Stimulated activated CD4-positive, alpha-beta T cell treated with anti-CD3 and anti-CD28 coated beads, Interleukin-12 subunit alpha, Interleukin-12 subunit beta, amount 100 ng/mL, for 4 hours (primary cell): Measurements from ENCODE around the gene ADAMTS17.
"Not testable (repeated sequence)": the region's sequence is repeated elsewhere in the genome, so short reads cannot be mapped to it uniquely, and the experiment has no call there.

Experiments used
- DNase-seq: peaks from one replicate; pipeline ENCODE4 v3.0.0-alpha.2; 2020

ADAMTS17 gene

GRCh38 chr15:99958426-99959097, 383.2 kb downstream of the ADAMTS17 start:
- DNase-seq: no peak

DNA sequence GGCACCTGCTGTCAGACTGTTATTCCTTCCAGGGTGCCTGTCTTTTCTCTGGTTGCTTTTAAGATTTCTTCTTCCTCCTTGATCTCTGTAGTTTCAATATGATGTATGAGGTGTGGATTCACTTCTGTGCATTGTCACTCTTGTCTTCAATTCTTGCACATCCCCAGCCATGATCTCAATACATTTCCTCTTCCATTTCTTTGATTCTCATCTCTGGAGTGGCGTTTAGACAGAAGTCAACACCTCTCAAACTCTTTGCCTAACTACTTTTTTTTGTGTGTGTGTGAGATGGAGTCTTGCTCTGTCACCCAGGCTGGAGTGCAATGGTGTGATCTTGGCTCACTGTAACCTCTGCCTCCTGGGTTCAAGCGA, 384.1 kb downstream of the ADAMTS17 start:
- DNase-seq: no peak

DNA sequence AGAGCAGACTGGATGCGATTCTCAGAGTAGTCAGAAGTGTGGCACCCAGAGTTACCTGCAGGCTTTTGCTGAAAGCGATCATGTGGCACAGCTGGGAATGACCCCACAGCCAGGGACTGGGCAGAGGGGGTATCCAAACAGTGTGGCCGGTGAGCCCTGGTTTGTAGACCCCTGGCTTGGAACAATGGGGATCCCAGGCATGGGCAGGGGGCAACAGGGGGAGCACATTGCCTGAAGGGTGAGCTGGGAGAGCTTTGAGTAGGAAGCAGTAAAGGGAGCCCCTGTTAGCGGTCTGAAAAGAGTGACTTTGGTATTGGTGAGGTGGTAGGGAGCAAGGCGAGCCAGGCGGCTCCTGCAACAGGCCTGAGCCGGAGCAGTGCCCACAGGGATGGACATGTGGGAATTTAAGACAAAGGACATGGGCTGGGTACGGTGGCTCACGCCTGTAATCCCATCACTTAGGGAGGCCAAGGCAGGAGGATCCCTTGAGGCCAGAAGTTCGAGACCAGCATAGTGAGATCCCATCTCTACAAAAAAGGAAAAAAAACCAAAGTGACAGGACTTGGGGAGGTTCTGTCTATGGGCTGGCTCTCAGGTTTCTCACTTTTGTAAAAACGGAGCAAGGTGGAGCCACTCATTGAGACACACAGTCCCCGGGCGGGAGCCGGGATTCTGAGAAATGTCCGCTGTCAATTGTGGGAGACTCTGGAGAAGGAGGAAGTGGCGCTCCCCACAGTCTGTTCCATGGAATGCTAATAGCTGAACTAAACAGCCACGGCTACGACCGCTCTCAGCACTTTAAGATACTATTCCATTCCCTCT, 384.7 kb downstream of the ADAMTS17 start:
- no peak for DNase-seq

DNA sequence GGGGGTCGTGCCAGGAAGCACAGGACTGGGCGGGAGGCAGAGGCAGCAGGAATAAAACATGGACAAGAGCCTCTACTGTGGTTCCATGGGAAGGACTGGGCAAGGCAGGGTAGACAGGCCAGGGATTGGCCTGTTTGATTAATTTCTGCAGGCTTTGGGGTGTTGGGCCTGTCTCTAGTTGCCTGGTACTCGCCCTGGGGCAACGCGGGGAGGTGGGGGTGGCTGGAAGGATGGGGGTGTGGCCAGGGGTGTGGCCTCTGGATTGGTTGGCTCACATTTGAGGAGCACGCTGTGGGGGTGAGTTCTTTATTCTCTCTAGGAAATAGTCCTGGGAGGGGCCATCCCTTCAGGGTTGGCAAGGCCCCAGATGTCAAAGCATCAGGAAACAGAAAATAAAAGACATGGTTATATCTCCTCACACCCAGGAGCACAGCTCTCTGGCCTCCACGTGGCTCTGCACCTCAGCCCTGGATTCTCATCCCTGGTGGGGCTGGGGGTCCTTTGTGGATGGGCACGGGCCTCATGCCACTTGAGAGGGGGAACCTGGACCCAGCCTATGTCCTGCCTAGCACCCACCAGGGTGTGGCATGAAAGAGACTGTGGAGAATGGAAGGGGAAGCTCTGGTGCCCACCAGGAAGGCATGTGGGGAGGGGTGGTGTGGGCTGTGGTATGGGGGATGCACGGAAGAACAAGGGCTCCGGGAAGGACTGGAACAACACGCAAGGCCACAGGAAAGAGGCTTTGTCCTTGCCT, 385.6 kb downstream of the ADAMTS17 start:
- no peak for DNase-seq

DNA sequence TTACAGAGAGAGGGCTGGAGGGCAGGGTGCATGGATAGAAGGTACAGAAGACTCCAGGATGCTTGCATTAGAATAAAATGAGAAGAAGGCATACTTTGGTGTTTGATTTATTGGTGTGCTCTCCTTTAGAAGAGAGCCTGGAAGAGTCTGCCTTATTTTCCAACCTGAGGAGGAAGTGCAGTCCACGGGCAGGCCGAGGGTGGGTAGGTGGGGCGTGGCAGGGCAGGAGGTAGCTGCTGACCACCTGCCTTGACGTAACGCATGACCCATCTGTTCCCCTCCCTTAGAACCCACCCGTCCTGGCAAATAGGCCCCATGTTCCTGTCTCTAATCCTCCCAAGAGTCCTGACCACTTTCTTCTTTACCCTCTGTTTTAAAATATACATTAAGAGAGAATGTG, 386.2 kb downstream of the ADAMTS17 start:
- DNase-seq: no peak

GRCh38 chr15:99955181-99955525, 386.6 kb downstream of the ADAMTS17 start:
- no peak for DNase-seq

- no peak for DNase-seq
These were observed 387.2 kb downstream of the ADAMTS17 start for GRCh38 chr15:99954361-99955180.

- DNase-seq: no peak
These were observed 387.9 kb downstream of the ADAMTS17 start for GRCh38 chr15:99953886-99954285.

DNA sequence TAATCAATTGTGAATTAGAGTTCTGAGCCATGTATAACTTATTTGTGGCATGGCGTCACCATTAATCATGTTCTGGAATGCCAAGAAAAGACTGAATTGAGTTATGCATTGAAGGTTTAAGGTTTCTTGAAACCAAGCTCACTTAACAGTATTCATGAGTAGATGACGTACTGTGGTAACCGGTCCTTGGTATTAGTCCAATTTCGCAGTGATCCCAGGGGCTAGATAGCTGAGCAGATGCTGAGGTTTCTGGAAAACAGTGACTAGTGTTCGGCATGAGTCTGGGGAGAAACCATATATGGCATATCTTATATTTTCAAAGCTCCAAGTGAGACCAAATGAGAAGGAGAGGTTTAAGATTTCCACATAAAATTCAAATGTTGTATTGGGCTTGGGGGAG, 390.3 kb downstream of the ADAMTS17 start:
- no peak for DNase-seq

DNA sequence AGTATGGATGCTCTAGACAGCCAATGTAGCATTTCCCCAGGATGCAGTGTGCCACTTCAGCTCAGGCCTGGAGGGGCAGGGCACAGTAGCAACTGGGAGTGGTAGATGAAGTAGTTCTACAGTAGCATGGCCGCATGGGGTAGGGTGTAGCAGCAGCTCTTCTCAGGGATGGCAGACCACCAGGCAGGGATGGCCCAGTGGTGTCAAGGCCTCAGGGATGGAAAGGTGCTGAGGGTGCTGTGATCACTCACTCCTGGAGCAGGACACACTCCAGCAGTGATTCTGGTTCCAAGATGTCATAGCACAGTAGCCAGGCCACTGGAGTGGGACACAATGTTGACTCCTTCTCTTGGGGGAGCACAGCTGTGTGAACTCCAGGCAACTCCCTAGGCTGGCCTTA, 397.6 kb downstream of the ADAMTS17 start:
- no peak for DNase-seq

DNA sequence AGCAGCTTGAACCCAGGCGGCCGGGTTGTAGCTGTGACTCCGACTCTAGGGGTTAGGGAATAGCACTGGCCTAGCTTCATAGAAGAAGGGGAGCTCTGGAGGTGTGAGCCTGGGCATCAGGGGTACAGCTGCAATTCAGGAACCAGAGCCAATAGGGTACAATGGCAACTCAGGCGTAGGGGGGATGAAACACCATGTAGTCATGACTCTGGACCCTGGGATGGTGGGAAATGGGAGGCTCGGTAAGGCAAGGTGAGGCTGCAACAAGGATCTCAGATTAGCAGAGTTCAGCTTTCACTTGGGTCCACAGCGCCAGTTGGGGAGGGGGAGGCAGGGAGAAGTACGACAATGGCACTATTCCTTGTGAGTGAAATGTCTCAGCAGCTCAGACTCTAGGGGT, 398.3 kb downstream of the ADAMTS17 start:
- DNase-seq: no peak

DNA sequence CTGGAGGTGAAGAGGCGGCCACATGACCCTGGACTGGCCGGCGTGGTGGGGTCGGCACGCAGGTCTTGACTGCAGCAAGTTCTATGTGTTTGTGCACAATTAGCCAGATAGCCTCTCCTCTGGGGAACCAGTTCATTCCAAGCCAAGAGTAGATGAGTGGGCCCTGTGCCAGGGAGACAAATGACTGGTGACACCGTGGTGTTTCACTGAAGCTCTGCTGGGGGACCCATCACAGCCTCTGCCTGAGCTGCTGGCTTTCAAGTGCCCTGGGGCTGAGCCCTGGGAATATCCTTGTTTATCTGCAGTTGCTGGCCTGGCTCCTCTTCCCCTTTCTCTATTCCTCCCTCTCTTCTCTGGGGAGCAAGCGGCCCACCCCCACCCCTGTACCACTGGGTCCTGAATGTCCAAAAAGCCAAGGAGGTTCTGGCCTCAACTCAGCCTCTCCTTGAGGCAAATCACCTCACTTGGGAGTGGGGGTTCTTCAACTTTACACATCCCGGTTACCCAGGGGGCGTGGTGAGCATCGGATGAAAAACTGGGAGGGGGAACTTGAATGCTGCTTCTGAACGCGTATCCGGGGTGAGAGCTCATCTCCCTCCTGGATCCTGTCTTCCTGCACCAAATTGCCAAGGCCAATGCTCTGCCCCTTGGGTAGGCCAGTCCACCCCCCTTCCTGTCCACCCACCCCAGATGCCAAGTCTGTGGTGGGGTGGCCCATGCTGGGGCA, 408.9 kb downstream of the ADAMTS17 start:
- DNase-seq: no peak

- DNase-seq: no peak
These were observed 409.8 kb downstream of the ADAMTS17 start for GRCh38 chr15:99931703-99932603.

DNA sequence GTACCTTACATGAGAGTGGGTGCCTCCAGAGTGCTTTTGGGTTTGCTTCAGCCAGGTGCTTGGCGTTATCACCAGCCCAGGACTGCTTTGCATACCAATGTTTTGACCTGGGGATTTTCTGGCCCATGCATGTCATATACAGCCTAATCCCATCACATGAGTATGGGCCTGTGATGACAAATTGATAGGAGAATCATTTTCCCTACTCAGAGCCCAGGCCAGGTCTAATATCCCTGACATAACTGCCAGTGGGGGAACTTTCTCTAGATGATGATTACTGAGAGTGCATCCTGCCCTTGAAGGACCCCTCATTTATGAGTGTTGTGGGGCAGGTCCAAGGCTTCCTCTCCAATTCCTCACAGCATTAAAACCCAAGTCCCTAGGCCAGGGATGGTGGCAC, 411.1 kb downstream of the ADAMTS17 start:
- DNase-seq: no peak

DNA sequence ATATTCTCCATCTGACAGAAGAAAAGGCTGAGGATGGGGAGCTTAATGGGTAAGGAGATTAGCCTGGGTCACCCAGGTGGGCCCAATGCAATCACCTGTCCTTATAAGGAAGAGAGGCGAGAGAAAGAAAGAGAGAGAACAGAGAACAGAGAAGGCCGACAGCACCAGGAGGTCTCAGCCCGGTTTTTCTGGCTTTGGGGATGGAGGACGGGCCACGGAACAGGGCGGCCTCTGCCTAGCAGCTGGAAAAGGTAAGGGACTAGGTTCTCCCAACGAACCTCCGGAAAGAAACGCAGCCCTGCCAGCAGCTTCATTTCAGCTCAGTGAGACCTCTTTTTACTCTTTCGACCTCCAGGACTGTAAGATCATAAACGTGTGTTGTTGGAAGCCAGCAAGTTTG, 412.5 kb downstream of the ADAMTS17 start:
- DNase-seq: no peak

DNA sequence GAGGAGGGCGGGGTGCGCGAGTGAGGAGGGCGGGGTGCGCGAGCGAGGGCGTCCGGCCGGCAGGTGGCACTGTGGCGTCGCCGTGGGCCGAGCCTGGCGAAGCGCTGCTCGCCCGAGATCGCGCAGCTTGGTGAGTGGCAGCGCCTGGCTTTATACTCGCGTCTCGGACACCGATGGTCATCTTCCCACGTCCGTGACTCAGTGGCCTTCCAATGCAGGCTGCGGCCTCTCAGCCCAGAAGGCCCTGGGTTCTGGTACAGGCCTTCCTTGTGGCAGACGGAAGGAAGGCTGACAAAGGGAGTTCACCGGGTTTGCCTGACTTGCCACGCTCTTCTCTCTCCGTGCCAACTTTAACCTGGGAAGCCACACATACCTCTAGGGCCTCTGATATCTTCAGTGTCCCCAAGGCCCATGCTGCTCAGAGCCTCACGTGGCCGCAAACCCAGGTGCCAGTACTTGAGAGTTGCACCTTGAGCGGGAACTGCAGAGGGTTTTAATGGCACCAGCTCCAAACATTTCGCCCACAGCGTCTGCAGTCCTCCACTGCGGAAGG, 413.3 kb downstream of the ADAMTS17 start:
- DNase-seq: peak; percentile 88

GRCh38 chr15:99926532-99926931, 415.2 kb downstream of the ADAMTS17 start:
- not testable (repeated sequence) for DNase-seq

DNA sequence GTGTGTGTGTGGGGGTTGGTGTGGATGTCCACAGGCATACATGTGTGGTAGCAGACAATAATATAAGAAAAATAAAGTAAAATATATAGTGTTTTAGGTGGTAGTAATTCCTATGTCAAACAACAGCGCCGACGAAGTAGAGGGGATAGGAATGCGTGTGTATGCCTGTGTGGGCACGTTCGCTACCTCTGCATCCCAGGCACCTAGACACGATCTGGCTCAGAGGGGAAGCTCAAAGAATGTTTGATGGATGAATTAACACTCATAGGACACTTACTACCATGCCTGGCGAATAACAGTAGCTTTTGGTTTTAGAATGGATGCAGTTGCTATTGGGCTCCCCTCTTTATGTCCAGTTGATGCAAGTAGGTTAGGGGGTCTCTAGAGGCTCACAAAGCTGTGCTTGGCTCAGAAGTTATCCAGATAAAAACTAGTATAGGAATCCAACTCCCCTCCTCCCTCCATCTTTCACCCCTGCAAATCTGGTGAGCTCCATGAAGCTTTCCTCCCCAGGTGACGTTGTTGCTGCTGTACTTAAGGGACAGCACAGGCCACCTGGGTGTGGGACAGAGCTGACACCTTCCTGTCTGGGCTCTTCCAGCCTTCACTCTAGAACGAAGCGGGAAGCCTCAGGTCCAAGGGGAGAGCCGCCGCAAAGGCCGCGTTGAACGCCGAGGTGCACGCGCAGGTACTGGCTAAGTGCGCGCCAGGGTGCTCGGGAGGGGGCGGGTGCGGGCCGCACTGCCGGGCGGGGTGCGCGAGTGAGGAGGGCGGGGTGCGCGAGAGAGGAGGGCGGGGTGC, 415.9 kb downstream of the ADAMTS17 start:
- DNase-seq: peak; percentile 60

- no peak for DNase-seq
These were observed 418.1 kb downstream of the ADAMTS17 start for GRCh38 chr15:99923711-99924110.
